Retinal pigment epithelial cell (primary cell): ENCODE data around the gene NLGN4X.

Experiments
- DNase-seq: peaks from one replicate; pipeline ENCODE4 v3.0.0-alpha.2; 2010; ENCODE audit warnings: low read depth
- H3K4me3 ChIP-seq: 2 replicates; pipeline ENCODE4 v1.5.1; 2011; ENCODE audit warnings: mild to moderate bottlenecking, low read length, control low read depth, moderate library complexity
- CTCF ChIP-seq: conservative IDR thresholded peaks from 2 replicates; pipeline ENCODE4 v1.5.1; 2011; ENCODE audit warnings: low read depth, low read length, control low read depth, inconsistent platforms

The NLGN4X gene

GRCh38 chrX:5867778-5868177 lies 360.9 kb downstream of the NLGN4X start:
- no peak overlapping the region for H3K4me3 ChIP-seq
- no peak for DNase-seq
- no peak for TF ChIP-seq CTCF

- no peak for DNase-seq
- no peak for TF ChIP-seq CTCF
- no peak overlapping the region for H3K4me3 ChIP-seq
Observed at GRCh38 chrX:5857232-5857631, 371.4 kb downstream of the NLGN4X start.

GRCh38 chrX:5852941-5853340 lies 375.7 kb downstream of the NLGN4X start:
- TF ChIP-seq CTCF, result no peak
- no peak overlapping the region for H3K4me3 ChIP-seq
- DNase-seq, result no peak

GRCh38 chrX:5842601-5843000 lies 386.1 kb downstream of the NLGN4X start:
- TF ChIP-seq CTCF, result no peak
- DNase-seq, result no peak
- no peak overlapping the region for H3K4me3 ChIP-seq
